ENCODE results near the gene IMMP2L. TPM values are rescaled to one million over a fixed set of nuclear protein-coding genes. Genes with fewer than 3 reads are reported as not detected.
"Not testable (repeated sequence)": the region's sequence is repeated elsewhere in the genome, so short reads cannot be mapped to it uniquely, and the experiment has no call there.

The IMMP2L gene
- polyA plus RNA-seq, 2 of the 4 experiments (the other 2 are of a cell fraction) = 16.1 to 23.8 TPM

DNA sequence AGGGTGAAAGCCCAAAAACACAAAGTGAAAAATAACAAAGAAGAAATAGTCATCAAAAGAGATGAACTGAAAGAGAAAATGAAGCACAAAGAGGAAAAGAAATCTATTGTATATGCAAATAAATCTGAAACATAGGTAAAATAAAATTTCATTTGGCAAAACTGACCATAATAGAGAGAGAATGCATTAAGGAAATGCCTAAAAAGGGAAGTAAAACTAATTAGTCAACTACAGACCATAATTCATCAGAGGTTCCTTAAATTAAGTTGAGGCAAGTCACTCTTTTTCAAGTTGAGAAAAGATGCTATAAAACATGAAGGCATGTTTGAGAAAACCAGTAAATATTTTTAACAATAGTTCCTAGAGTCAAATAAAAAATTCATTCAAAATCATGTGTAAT, 238.1 kb downstream of the IMMP2L start:
- TF ChIP-seq FOSL2 (IDR thresholded peaks at IDR 0.05) (no peak), FOSL2 (CRISPR knock-in tag; IDR thresholded peaks at IDR 0.05) (no peak), BCL3 (IDR thresholded peaks at IDR 0.05) (no peak), KDM5A (IDR thresholded peaks at IDR 0.05) (no peak), BHLHE40 (IDR thresholded peaks at IDR 0.05; ENCODE audit: low read depth, low read length) (no peak), ZNF302 (CRISPR knock-in tag; IDR thresholded peaks at IDR 0.05) (no peak), RAD21 (conservative IDR thresholded peaks at IDR 0.05 in 1 of 2, IDR thresholded peaks at IDR 0.05 in 1 of 2) (no peak)
- Histone ChIP-seq H3K27ac (no peak overlapping the region), H3K9me3 (no peaks in the 10 kb centered on the region), H3K4me1 (no peaks in the 10 kb centered on the region), H3K4me2 (no peak overlapping the region), H3K4me3 (no peak overlapping the region)
- FAIRE-seq = no peak
- no peak for ATAC-seq
- ChIA-PET POLR2A (no interaction called here), CTCF (no interaction called here)
- no peak for DNase-seq (ENCODE audit: low read depth in 1 of 2, low spot score in 1 of 2)

DNA sequence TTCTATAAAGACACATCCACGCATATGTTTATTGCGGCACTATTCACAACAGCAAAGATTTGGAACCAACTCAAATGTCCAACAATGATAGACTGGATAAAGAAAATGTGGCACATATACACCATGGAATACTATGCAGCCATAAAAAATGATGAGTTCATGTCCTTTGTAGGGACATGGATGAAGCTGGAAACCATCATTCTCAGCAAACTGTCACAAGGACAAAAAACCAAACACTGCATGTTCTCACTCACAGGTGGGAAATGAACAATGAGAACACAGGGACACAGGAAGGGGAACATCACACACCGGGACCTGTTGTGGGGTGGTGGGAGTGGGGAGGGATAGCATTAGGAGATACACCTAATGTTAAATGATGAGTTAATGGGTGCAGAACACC, 238.6 kb downstream of the IMMP2L start:
- WGBS (ENCODE audit: missing lambda C conversion rate) = 89% methylated on average over 3 of the region's 3 CpGs
- DNase-seq (ENCODE audit: low read depth in 1 of 2, low spot score in 1 of 2); H3K9me3 ChIP-seq; H3K4me1 ChIP-seq; FAIRE-seq; CTCF ChIA-PET; ATAC-seq; POLR2A ChIA-PET; H3K4me3 ChIP-seq; H3K27ac ChIP-seq; H3K4me2 ChIP-seq: not testable (repeated sequence)

DNA sequence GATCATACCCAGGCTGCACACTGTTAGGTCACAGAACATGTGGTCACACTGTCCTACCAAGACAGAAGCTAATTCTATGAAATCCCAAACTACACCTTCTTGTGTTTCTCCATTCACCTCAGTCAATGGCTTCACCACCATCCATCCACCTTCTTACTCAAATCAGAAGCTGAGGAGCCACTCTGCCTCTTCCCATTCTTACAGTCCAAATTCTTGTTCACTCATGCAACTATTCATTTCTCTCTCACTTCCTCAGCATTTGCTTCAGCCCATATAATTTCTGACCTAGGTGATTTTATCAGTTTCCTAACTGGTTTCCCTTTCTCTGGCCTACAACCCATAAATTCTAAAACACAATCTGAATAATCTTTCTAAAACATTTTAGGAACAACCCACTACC, 242.2 kb downstream of the IMMP2L start:
- CTCF ChIA-PET = no interaction called here
- Histone ChIP-seq H3K4me3 (no peak overlapping the region), H3K4me1 (no peaks in the 10 kb centered on the region), H3K27ac (no peak overlapping the region), H3K4me2 (no peak overlapping the region), H3K9me3 (no peaks in the 10 kb centered on the region)
- TF ChIP-seq PHF8 (IDR thresholded peaks at IDR 0.05; ENCODE audit: borderline replicate concordance, low read depth) (no peak), CHD4 (IDR thresholded peaks at IDR 0.05; ENCODE audit: borderline replicate concordance) (no peak), KDM1A (IDR thresholded peaks at IDR 0.05; ENCODE audit: low read depth) (no peak), NFE2L2 (conservative IDR thresholded peaks at IDR 0.05; ENCODE audit: low read length) (no peak), CBX2 (IDR thresholded peaks at IDR 0.05; ENCODE audit: borderline replicate concordance, low read depth) (no peak), HDAC2 (IDR thresholded peaks at IDR 0.05) (no peak), E2F6 (IDR thresholded peaks at IDR 0.05; ENCODE audit: borderline replicate concordance, low read depth) (no peak), ATOH8 (CRISPR knock-in tag; IDR thresholded peaks at IDR 0.05; ENCODE audit: low read depth) (no peak), BHLHE40 (IDR thresholded peaks at IDR 0.05; ENCODE audit: low read depth, low read length) (no peak), EHF (CRISPR knock-in tag; IDR thresholded peaks at IDR 0.05) (no peak), EHMT2 (IDR thresholded peaks at IDR 0.05; ENCODE audit: low read depth) (no peak)
- TF ChIP-seq, protein P1, sequence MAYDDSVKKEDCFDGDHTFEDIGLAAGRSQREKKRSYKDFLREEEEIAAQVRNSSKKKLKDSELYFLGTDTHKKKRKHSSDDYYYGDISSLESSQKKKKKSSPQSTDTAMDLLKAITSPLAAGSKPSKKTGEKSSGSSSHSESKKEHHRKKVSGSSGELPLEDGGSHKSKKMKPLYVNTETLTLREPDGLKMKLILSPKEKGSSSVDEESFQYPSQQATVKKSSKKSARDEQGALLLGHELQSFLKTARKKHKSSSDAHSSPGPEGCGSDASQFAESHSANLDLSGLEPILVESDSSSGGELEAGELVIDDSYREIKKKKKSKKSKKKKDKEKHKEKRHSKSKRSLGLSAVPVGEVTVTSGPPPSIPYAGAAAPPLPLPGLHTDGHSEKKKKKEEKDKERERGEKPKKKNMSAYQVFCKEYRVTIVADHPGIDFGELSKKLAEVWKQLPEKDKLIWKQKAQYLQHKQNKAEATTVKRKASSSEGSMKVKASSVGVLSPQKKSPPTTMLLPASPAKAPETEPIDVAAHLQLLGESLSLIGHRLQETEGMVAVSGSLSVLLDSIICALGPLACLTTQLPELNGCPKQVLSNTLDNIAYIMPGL (CRISPR knock-in tag; IDR thresholded peaks at IDR 0.05; ENCODE audit: borderline replicate concordance) = no peak
- POLR2A ChIA-PET = no interaction called here
- ATAC-seq (no peak), FAIRE-seq (no peak), DNase-seq (ENCODE audit: low read depth in 1 of 2, low spot score in 1 of 2) (no peak)

Measured in A549 (cell line).